Heart left ventricle (tissue), 13 donors: ENCODE data around the gene OPCML.

Experiments
- CTCF ChIP-seq, 12 donors: fragments of 200-600 bp; sonication (generic) in 4 of 12; IDR thresholded peaks; one replicate each; pipeline versions ENCODE4 v1.5.0 to v1.8.0; 2018 to 2022; ENCODE audit warnings: antibody characterized with exemption in 12 of 12, mild to moderate bottlenecking in 5 of 12
- POLR2A ChIP-seq, 2 donors: fragments of 450-650 bp; IDR thresholded peaks; one replicate each; pipeline ENCODE4 v1.6.1; 2017; ENCODE audit warnings: antibody characterized with exemption in 2 of 2, mild to moderate bottlenecking in 2 of 2, moderate library complexity in 2 of 2
- donor health status: ischemic (EF 13 %, LVEDD 7.1; RV severe dilation, severe dysfunction).
- donor health status: DM: no; HTN: yes; CAD: no.
- donor health status: DM: no; HTN: no; CAD: no.
- donor health status: ischemic (EF 25% LVEDD 6.9; RV normal size, moderate dysfunction).
- donor health status: ischemic (EF 25% LVEDD 5.7; RV mildly dilated, moderate dysfunction).
- donor health status: ischemic (EF 35%, LVEDD 5.7; RV mildly dilated, moderate dysfunction).
- donor health status: nonischemic (EF 11% LVEDD 7.7; RV severe dilation, severe dysfunction).
- donor health status: DM: yes; HTN: yes; CAD: no.
- donor health status: PGD.
- donor health status: ischemic (EF 29% LVEDD 5.4; RV normal size, mild dysfunction).
- donor health status: nonischemic (EF 23%, LVEDD 6.1; RV moderate dilation, normal function).

GRCh38 chr11:133212201-133212600 is 320.1 kb downstream of the OPCML start:
- TF ChIP-seq POLR2A (IDR thresholded peaks at IDR 0.05) (no peak), CTCF (IDR thresholded peaks at IDR 0.05) (no peak)
